Muscle layer of duodenum (tissue), 2 donors: Measurements from ENCODE around the gene BPI.
"Not testable (repeated sequence)": the region's sequence is repeated elsewhere in the genome, so short reads cannot be mapped to it uniquely, and the experiment has no call there.

Experiments used
- H3K27ac ChIP-seq: one replicate; pipeline ENCODE4 v1.7.0; 2013; ENCODE audit warnings: mild to moderate bottlenecking, low read length
- H3K27me3 ChIP-seq: one replicate; pipeline ENCODE4 v1.7.0; 2013; ENCODE audit warnings: low read depth, mild to moderate bottlenecking, control low read depth, low read length
- H3K36me3 ChIP-seq, 2 donors: one replicate each; pipeline ENCODE4 v1.7.0; 2013; ENCODE audit warnings: low read length in 2 of 2, control low read depth in 1 of 2, mild to moderate bottlenecking in 1 of 2; ENCODE audit not compliant: insufficient read depth in 2 of 2, control insufficient read depth in 1 of 2
- H3K4me1 ChIP-seq, 2 donors: one replicate each; pipeline ENCODE4 v1.7.0; 2013; ENCODE audit warnings: low read length in 2 of 2, mild to moderate bottlenecking in 2 of 2, control low read depth in 1 of 2, moderate library complexity in 1 of 2; ENCODE audit not compliant: insufficient read depth in 2 of 2, control insufficient read depth in 1 of 2
- H3K4me3 ChIP-seq, 2 donors: one replicate each; pipeline ENCODE4 v1.7.0; 2013; ENCODE audit warnings: low read length in 2 of 2, low read depth in 1 of 2, mild to moderate bottlenecking in 1 of 2
- H3K9me3 ChIP-seq, 2 donors: one replicate each; pipeline ENCODE4 v1.7.0; 2013; ENCODE audit warnings: low read length in 2 of 2, control low read depth in 1 of 2, mild to moderate bottlenecking in 1 of 2; ENCODE audit not compliant: control insufficient read depth in 1 of 2
- donor health status: healthy.

Gene BPI

DNA sequence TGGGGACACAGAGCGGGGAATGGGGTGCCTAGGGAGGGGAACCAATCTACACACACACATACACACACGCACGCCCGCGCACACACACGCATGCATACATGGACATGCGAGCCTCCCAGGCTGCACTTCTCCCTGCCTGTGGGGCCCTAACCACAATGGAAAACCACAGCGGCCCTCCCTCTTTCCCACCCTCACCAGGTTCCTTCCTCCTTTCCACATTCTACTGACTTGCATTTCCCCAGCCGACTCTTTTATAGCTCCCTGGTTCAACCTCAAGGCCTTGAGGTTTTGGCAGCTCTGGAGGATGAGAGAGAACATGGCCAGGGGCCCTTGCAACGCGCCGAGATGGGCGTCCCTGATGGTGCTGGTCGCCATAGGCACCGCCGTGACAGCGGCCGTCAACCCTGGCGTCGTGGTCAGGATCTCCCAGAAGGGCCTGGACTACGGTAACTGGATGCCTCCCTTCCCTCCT is at the start of gene BPI:
Gene BPI (plus strand): TSS at position 249 of the 472 bp plus-strand sequence. CDS start 68 bp downstream, at position 317.
- Histone ChIP-seq H3K36me3 (no peaks in the 10 kb centered on the region), H3K27me3 (no peaks in the 10 kb centered on the region), H3K27ac (no peak within 1 kb of the TSS), H3K4me1 (peaks cover 0 to 11% of the 10 kb centered on the region in 2 donors), H3K9me3 (no peaks in the 10 kb centered on the region), H3K4me3 (no peak within 1 kb of the TSS)

DNA sequence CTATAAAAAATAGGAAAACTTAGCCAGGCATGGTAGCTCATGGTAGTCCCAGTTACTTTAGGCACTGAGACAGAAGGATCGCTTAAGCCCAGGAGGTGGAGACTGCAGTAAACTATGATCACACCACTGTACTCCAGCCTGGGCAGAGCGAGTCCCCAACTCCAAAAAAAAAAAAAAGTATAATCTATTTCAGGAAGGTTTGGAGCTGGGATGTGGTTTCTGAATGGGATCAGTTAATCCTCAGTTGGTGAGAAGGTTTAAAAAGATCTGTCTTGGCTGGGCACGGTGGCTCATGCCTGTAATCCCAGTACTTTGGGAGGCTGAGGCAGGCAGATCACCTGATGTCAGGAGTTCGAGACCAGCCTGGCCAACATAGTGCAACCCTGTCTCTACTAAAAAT is 49.3 kb upstream of the BPI start:
- not testable (repeated sequence) for H3K4me3 ChIP-seq, H3K27ac ChIP-seq, H3K9me3 ChIP-seq, H3K36me3 ChIP-seq, H3K27me3 ChIP-seq
- H3K4me1 ChIP-seq, result peaks cover 7 to 41% of the 10 kb centered on the region in 2 donors

DNA sequence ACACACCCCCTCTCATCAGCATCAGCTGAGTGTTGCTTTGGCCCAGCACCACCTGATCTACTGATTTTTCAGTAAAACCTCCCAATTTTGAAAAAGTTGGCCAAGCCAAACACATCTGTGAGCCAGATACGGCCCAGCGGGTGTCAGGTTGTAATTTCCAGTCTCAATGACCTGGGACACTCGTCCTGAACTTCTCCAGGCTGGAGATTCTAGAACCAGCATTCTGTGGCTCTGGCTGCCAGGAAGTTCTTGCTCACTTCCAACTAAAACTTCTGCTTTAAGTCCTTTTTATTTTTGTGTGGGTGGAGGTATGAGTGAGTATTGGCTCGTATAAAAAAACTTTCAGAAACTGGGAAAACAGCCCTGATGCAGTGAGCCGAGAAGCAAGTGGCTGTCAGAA is 48.6 kb upstream of the BPI start:
- peaks cover 7 to 45% of the 10 kb centered on the region in 2 donors for H3K4me1 ChIP-seq
- H3K27ac ChIP-seq, result peak overlapping the region; percentile 68
- peaks cover 5% of the 10 kb centered on the region for H3K27me3 ChIP-seq
- no peaks in the 10 kb centered on the region for H3K36me3 ChIP-seq
- no peak overlapping the region for H3K4me3 ChIP-seq
- H3K9me3 ChIP-seq, result no peaks in the 10 kb centered on the region

DNA sequence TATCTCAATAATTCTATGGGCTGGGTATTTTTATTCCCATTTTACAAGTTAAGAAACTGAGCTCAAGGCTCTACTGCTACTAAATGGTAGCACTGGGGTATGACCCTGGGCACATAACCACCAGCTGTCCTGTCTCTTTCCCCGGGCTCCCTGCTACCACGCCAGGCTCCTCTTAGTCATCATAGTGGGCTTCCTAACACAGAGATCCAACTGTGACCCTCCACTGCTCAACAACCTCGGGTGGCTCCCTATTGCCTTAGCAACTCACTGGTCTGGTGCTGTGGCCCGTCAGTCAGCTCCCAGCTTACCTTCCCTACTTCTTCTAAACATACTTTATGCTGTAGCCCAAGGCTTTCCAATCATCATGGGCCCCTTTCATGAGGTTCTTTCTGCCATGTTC is 47.9 kb upstream of the BPI start:
- H3K36me3 ChIP-seq, result no peaks in the 10 kb centered on the region
- peak overlapping the region; percentile 68 for H3K27ac ChIP-seq
- no peak overlapping the region for H3K4me3 ChIP-seq
- peaks cover 7 to 45% of the 10 kb centered on the region in 2 donors for H3K4me1 ChIP-seq
- no peaks in the 10 kb centered on the region for H3K9me3 ChIP-seq
- H3K27me3 ChIP-seq, result peaks cover 5% of the 10 kb centered on the region

DNA sequence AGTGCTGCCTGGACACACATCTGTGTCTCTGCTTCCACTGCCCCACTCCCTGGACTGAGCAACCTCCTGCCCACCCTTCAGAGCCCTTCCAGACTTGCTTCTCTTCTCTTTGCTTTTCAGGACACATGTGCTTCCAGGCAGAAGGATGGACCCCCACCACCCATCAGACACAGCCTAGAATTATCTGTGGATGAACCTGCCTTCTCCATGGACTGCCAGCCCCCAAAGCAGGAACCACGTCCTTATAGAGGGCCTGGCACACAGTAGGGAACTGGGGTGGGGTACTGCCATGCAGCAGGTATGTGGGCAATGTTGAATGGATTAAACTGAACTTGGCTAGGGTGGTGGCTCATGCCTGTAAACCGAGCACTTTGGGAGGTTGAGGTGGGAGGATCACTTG is 47.0 kb upstream of the BPI start:
- Histone ChIP-seq H3K4me1 (peaks cover 5 to 42% of the 10 kb centered on the region in 2 donors), H3K27me3 (peaks cover 5% of the 10 kb centered on the region), H3K9me3 (no peaks in the 10 kb centered on the region), H3K4me3 (no peak overlapping the region), H3K27ac (no peak overlapping the region), H3K36me3 (no peaks in the 10 kb centered on the region)

DNA sequence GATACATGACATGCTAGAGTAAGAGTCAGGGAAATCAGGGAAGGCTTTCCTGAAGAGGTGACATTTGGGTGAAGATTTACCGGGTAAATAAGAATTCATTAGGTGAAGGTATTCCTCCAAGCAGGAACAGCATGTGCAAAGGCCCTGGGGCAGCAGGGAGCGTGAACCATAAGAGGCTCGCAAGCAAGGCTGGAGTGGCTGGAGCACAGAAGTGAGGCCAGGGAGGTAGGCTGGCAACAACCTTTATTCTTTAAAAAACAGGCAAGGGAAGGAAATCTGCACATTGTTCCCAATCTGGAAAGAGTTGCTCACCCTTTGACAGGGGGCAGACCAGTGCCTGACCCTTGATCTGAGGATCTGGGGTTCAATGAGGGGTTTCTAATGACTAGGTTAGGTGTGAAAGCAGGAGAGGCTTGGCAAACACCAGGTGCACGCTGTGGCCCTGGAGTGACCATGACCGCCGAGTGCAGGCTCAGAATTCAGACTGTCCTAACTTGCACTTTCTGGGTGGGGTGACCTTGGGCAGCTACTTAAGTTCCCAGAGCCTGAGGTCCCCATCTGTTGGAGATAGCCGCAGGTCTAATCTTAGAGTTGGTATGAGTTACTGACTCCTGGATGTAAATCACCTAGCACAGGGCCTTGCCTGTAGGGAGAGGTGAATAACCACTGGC is 45.3 kb upstream of the BPI start:
- no peaks in the 10 kb centered on the region for H3K36me3 ChIP-seq
- no peak overlapping the region for H3K27ac ChIP-seq
- H3K27me3 ChIP-seq, result peaks cover 5% of the 10 kb centered on the region
- peak overlapping the region in 1 of 2 donors; percentile 55 for H3K4me3 ChIP-seq
- H3K4me1 ChIP-seq, result peaks cover 0 to 31% of the 10 kb centered on the region in 2 donors
- H3K9me3 ChIP-seq, result no peaks in the 10 kb centered on the region

DNA sequence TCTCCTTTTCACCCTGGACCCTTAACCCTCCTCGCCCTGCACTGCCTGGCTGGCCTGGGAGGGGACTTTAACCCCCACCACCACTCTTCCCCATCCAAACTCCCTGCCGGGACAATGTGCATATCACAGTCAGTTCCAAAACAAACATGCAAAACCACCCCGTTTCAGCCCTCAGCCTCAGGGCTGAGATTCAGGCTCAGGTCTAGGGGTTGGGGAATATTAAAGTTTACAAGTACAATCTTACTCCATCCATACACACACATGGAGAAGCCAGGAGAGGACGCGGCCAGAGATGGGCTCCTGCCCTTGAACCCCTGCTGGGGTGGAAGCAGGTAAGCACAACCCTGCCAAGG is 44.0 kb upstream of the BPI start:
- Histone ChIP-seq H3K9me3 (no peaks in the 10 kb centered on the region), H3K36me3 (no peaks in the 10 kb centered on the region), H3K27ac (peak overlapping the region; percentile 12), H3K4me3 (peak overlapping the region; percentile 44 to 55), H3K4me1 (peaks cover 0 to 24% of the 10 kb centered on the region in 2 donors), H3K27me3 (peaks cover 5% of the 10 kb centered on the region)

DNA sequence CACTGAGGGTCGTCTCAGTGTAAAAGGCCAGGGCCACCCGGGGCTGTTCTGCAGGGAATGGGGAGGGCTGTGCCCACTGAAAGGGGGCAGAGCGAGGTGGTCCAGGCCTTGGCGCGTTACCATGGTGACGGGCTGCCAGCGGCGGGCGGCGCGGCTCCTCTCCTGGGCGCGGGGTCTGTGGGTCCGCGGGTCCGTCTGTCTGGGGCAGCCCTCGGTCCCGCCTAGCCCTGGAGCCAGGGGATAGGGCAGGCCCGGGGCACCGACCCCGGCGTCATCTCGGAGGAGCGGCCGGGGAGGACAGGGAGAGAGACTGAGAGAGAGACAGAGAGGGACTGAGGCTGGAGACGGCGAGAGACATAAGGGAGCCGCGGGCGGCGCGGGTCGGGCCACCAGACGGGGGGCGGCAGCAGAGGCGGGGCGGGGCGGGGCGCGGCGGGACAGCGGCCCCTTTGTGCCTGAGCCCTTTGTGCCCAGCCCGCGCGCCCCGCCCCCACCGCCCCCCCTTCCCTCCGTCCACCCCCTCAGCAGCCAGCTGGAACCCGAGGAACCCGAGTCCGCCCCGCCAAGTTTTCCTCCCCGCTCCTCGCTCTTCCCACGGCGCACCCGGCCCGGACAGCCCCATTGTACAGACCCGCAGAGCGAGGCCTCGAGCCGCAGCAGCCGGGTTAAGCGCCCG is 43.4 kb upstream of the BPI start, which contains the start of gene KIAA1755:
Gene KIAA1755 (minus strand): TSS at position 358 of the 676 bp plus-strand sequence. CDS start 235 bp downstream, at position 123.
- H3K4me3 ChIP-seq, result peak within 1 kb of the TSS; percentile 44 to 55
- H3K4me1 ChIP-seq, result peaks cover 0 to 18% of the 10 kb centered on the region in 2 donors
- H3K9me3 ChIP-seq, result no peaks in the 10 kb centered on the region
- peak within 1 kb of the TSS; percentile 12 for H3K27ac ChIP-seq
- peaks cover 5% of the 10 kb centered on the region for H3K27me3 ChIP-seq
- no peaks in the 10 kb centered on the region for H3K36me3 ChIP-seq

DNA sequence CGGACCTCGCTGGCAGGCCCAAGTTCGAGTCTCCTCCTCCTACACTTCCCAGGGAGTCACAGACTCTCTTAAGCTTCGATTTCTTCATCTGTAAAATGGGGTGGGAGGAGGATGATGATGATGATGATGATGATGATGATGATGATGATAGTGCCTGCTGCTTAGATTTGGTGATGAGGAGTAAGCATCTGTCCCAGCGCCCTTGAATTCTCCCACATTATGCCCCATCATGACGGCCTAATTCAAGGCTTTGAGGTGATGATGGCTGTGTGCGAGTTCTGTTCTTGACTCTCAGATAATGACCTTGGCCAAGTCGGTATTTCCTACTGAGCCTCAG is 42.9 kb upstream of the BPI start:
- no peak overlapping the region for H3K27ac ChIP-seq
- peaks cover 0 to 18% of the 10 kb centered on the region in 2 donors for H3K4me1 ChIP-seq
- H3K27me3 ChIP-seq, result peaks cover 5% of the 10 kb centered on the region
- H3K9me3 ChIP-seq, result no peaks in the 10 kb centered on the region
- H3K36me3 ChIP-seq, result no peaks in the 10 kb centered on the region
- H3K4me3 ChIP-seq, result no peak overlapping the region

DNA sequence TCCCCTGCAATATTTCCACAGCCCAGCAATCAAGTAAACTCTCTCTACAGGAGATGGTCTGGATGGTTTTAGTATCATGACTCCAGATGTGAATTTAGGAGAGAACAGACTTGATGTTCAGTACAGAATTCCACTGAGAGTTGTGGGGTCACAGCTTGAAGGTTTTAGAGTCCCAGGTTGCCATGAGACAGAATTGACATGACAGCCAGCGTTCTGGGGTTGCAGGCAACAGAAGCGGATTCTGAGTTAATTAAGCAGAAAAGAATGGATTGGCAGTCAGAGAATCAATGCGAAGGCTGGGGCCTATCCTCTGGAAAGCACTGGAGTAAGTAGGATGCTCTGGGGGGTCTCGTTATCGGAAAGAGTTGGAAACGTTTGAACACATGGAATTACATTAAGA is 41.0 kb upstream of the BPI start:
- Histone ChIP-seq H3K9me3 (no peaks in the 10 kb centered on the region), H3K4me1 (peaks cover 0 to 13% of the 10 kb centered on the region in 2 donors), H3K27ac (no peak overlapping the region), H3K36me3 (no peaks in the 10 kb centered on the region), H3K4me3 (no peak overlapping the region), H3K27me3 (peaks cover 5% of the 10 kb centered on the region)

DNA sequence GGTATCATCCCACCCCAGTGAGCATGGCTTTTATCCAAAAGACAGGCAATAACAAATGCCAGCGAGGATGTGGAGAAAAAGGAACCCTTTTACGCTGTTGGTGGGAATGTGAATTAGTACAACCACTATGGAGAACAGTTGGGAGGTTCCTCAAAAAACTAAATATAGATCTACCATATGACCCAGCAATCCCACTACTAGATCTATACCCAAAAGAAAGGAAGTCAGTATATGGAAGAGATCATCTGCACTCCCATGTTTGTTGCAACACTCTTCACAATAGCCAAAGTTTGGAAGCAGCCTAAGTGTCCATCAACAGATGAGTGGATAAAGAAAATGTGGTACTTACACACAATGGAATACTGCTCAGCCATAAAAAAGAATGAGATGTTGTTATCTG is 37.5 kb upstream of the BPI start:
- Histone ChIP-seq H3K4me1 (peaks cover 6 to 9% of the 10 kb centered on the region in 2 donors), H3K27ac (no peak overlapping the region), H3K4me3 (no peak overlapping the region), H3K27me3 (no peaks in the 10 kb centered on the region), H3K9me3 (no peaks in the 10 kb centered on the region), H3K36me3 (no peaks in the 10 kb centered on the region)
